H1 (cell line): ENCODE data around the gene EPHB1. TPM values are rescaled to one million over a fixed set of nuclear protein-coding genes. Genes with fewer than 3 reads are reported as not detected.

ENCODE experiments used
- CTCF ChIA-PET: fragments of 300-600 bp; sonication (Branson Sonifier 250); formaldehyde crosslinking; loops from one replicate; lab custom pipeline; 2021; ENCODE audit not compliant: partially characterized antibody; lab: Charles Lee
- POLR2A ChIA-PET: fragments of 300-600 bp; sonication (Branson Sonifier 250); formaldehyde crosslinking; loops from one replicate; lab custom pipeline; 2021; ENCODE audit warnings: inconsistent platforms; ENCODE audit not compliant: partially characterized antibody; lab: Charles Lee
- DNase-seq, 2 experiments: peaks; one replicate each; pipeline versions ENCODE4 v3.0.0 to v3.0.0-alpha.2; 2010 to 2022; ENCODE audit warnings: low spot score in 2 of 2, low read depth in 1 of 2, mixed read lengths in 1 of 2
- FAIRE-seq: peaks from 2 replicates; lab custom pipeline; 2011; peaks lifted over from hg19 to GRCh38; lab: Jason Lieb, UNC
- H2AFZ ChIP-seq: 2 replicates; pipeline ENCODE4 v1.8.1; 2012; ENCODE audit warnings: low read length, inconsistent platforms
- H2AK5ac ChIP-seq: 2 replicates; pipeline ENCODE4 v1.6.1; 2013; ENCODE audit warnings: low read depth, low read length
- H2BK120ac ChIP-seq: replicated peaks from 2 replicates; pipeline ENCODE3; 2013; ENCODE audit warnings: low read depth, low read length, inconsistent platforms
- H2BK12ac ChIP-seq: 2 replicates; pipeline ENCODE4 v1.6.1; 2013; ENCODE audit warnings: low read depth, low read length
- H2BK15ac ChIP-seq: 2 replicates; pipeline ENCODE4 v1.6.1; 2013; ENCODE audit warnings: low read length
- H2BK20ac ChIP-seq: 2 replicates; pipeline ENCODE4 v1.6.1; 2013; ENCODE audit warnings: low read length
- H2BK5ac ChIP-seq: 2 replicates; pipeline ENCODE4 v1.6.1; 2013; ENCODE audit warnings: low read depth, low read length
- H3K14ac ChIP-seq: 2 replicates; pipeline ENCODE4 v1.6.1; 2013; ENCODE audit warnings: inconsistent platforms; ENCODE audit not compliant: insufficient read length
- H3K18ac ChIP-seq: 2 replicates; pipeline ENCODE4 v1.6.1; 2013; ENCODE audit warnings: low read length; ENCODE audit errors: extremely low read depth
- H3K23ac ChIP-seq: 2 replicates; pipeline ENCODE4 v1.6.1; 2013; ENCODE audit warnings: inconsistent platforms; ENCODE audit not compliant: insufficient read length
- H3K23me2 ChIP-seq: 2 replicates; pipeline ENCODE4 v1.6.1; 2013; ENCODE audit warnings: low read depth, low read length
- H3K27ac ChIP-seq: 2 replicates; pipeline ENCODE4 v1.6.1; 2011; ENCODE audit warnings: low read depth, low read length, inconsistent platforms
- H3K27me3 ChIP-seq, 4 experiments: replicated peaks in 1 of 4; 1 replicate in 1 of 4; 2 replicates in 3 of 4; pipeline versions ENCODE4 v1.6.1 to v1.8.1; 2011 to 2013; ENCODE audit warnings: low read length in 3 of 4, mild to moderate bottlenecking in 3 of 4, inconsistent platforms in 2 of 4, mixed read lengths in 2 of 4, moderate library complexity in 1 of 4; ENCODE audit not compliant: control insufficient read depth in 3 of 4, insufficient read depth in 3 of 4; ENCODE audit errors: extremely low read depth in 1 of 4
- H3K36me3 ChIP-seq, 4 experiments: 2 replicates each; pipeline versions ENCODE4 v1.6.1 to v1.8.1; 2011 to 2013; ENCODE audit warnings: mild to moderate bottlenecking in 4 of 4, low read length in 3 of 4, moderate library complexity in 2 of 4, control low read depth in 1 of 4, inconsistent platforms in 1 of 4; ENCODE audit not compliant: insufficient read depth in 4 of 4, control insufficient read depth in 2 of 4
- H3K4ac ChIP-seq: replicated peaks from 2 replicates; pipeline ENCODE3; 2013; ENCODE audit warnings: low read length, low read depth, mixed read lengths, inconsistent platforms; ENCODE audit not compliant: insufficient read length
- H3K4me1 ChIP-seq, 4 experiments: replicated peaks in 1 of 4; 1 replicate in 1 of 4; 2 replicates in 3 of 4; pipeline versions ENCODE4 v1.6.1 to v1.8.1; 2011 to 2013; ENCODE audit warnings: low read length in 3 of 4, inconsistent platforms in 2 of 4, mixed read lengths in 1 of 4; ENCODE audit not compliant: insufficient read depth in 4 of 4, control insufficient read depth in 3 of 4
- H3K4me2 ChIP-seq, 2 experiments: 2 replicates each; pipeline versions ENCODE4 v1.6.1 to v1.8.1; 2011 to 2013; ENCODE audit warnings: low read depth in 2 of 2, low read length in 2 of 2, control low read depth in 1 of 2, inconsistent platforms in 1 of 2, mild to moderate bottlenecking in 1 of 2; ENCODE audit not compliant: insufficient read depth in 1 of 2
- H3K4me3 ChIP-seq, 4 experiments: fragments of 200-600, 300-600 bp in 1 of 4; sonication (generic), shearing (Covaris generic), sonication (Bioruptor Twin) in 1 of 4; 2 replicates each; pipeline versions ENCODE4 v1.5.1 to v1.8.1; 2011 to 2016; ENCODE audit warnings: low read length in 4 of 4, low read depth in 3 of 4, control low read depth in 2 of 4, inconsistent platforms in 2 of 4, mild to moderate bottlenecking in 2 of 4, mixed read lengths in 1 of 4, moderate library complexity in 1 of 4; ENCODE audit not compliant: insufficient read depth in 2 of 4; ENCODE audit errors: extremely low read depth in 1 of 4
- H3K56ac ChIP-seq: replicated peaks from 2 replicates; pipeline ENCODE3; 2013; ENCODE audit warnings: low read depth, mild to moderate bottlenecking, mixed read lengths, low read length, inconsistent platforms; ENCODE audit not compliant: insufficient read length
- H3K79me1 ChIP-seq: 2 replicates; pipeline ENCODE4 v1.6.1; 2013; ENCODE audit warnings: low read depth, low read length, control low read depth
- H3K79me2 ChIP-seq, 2 experiments: 2 replicates each; pipeline versions ENCODE4 v1.6.1 to v1.8.1; 2012 to 2013; ENCODE audit warnings: low read length in 2 of 2, mild to moderate bottlenecking in 2 of 2, inconsistent platforms in 1 of 2; ENCODE audit not compliant: insufficient read depth in 2 of 2, control insufficient read depth in 1 of 2
- H3K9ac ChIP-seq, 4 experiments: replicated peaks in 1 of 4; 1 replicate in 1 of 4; 2 replicates in 3 of 4; pipeline versions ENCODE4 v1.6.1 to v1.8.1; 2011 to 2013; ENCODE audit warnings: low read depth in 3 of 4, low read length in 3 of 4, control low read depth in 2 of 4, mild to moderate bottlenecking in 2 of 4, moderate library complexity in 2 of 4, inconsistent platforms in 1 of 4; ENCODE audit errors: extremely low read depth in 1 of 4
- H3K9me3 ChIP-seq, 2 experiments: 2 replicates each; pipeline versions ENCODE4 v1.6.1 to v1.8.1; 2012 to 2013; ENCODE audit warnings: mild to moderate bottlenecking in 2 of 2, moderate library complexity in 2 of 2, control low read depth in 1 of 2, inconsistent platforms in 1 of 2, low read depth in 1 of 2, low read length in 1 of 2, mixed read lengths in 1 of 2; ENCODE audit not compliant: insufficient read depth in 2 of 2
- H4K20me1 ChIP-seq, 2 experiments: replicated peaks in 1 of 2; 2 replicates each; pipeline versions ENCODE3 to v1.8.1; 2011 to 2013; ENCODE audit warnings: inconsistent platforms in 2 of 2, low read length in 2 of 2, mild to moderate bottlenecking in 1 of 2; ENCODE audit not compliant: insufficient read depth in 2 of 2, control insufficient read depth in 1 of 2
- H4K5ac ChIP-seq: 2 replicates; pipeline ENCODE4 v1.6.1; 2013; ENCODE audit warnings: low read length, low read depth, mixed read lengths, inconsistent platforms; ENCODE audit not compliant: insufficient read length
- H4K8ac ChIP-seq: 2 replicates; pipeline ENCODE4 v1.8.0; 2013; ENCODE audit warnings: mild to moderate bottlenecking, moderate library complexity, low read length, inconsistent platforms; ENCODE audit not compliant: insufficient read depth; ENCODE audit errors: extremely low read depth
- H4K91ac ChIP-seq: replicated peaks from 2 replicates; pipeline ENCODE3; 2013; ENCODE audit warnings: low read length, mixed read lengths, inconsistent platforms; ENCODE audit not compliant: insufficient read length
- BCL11A ChIP-seq, 2 experiments: IDR thresholded peaks; one replicate each; pipeline ENCODE4 v1.6.1; 2011; ENCODE audit warnings: low read depth in 2 of 2, low read length in 2 of 2, mild to moderate bottlenecking in 2 of 2
- KDM5A ChIP-seq: fragments of 200-600 bp; IDR thresholded peaks from 2 replicates; pipeline ENCODE4 v1.7.1; 2012; ENCODE audit warnings: mild to moderate bottlenecking, low read length, inconsistent platforms, mixed read lengths
- SUZ12 ChIP-seq: fragments of 200-600 bp; sonication (generic); IDR thresholded peaks from 2 replicates; pipeline ENCODE4 v1.6.1; 2012; ENCODE audit warnings: mild to moderate bottlenecking, inconsistent platforms, low read length, moderate library complexity, mixed read lengths
- WGBS, 2 experiments: shearing (Covaris generic) in 1 of 2; methylation state at CpG; one replicate each; pipeline versions ENCODE4 v1.1.6 to v1.1.7; 2013 to 2015; ENCODE audit warnings: low lambda C conversion rate in 2 of 2, mixed read lengths in 2 of 2, inconsistent platforms in 1 of 2, low coverage in 1 of 2, missing lambda C conversion rate in 1 of 2; ENCODE audit not compliant: insufficient replicate concordance in 2 of 2, insufficient coverage in 1 of 2, insufficient read length in 1 of 2; ENCODE audit errors: extremely low coverage in 1 of 2, missing lambda C conversion rate in 1 of 2; 5-methylcytosine and 5-hydroxymethylcytosine counted together
- polyA plus RNA-seq, 7 experiments: library from polyadenylated mRNA; depleted of rRNA in 3 of 7; stranded (reverse) in 5 of 7; unstranded in 2 of 7; fragments of >200 nt in 5 of 7; fragments of 200-250 nt in 2 of 7; gene quantifications; 1 replicate in 5 of 7; 2 replicates in 1 of 7; 4 replicates in 1 of 7; pipeline versions ENCODE4 v1.2.1 to v1.2.3, GENCODE V29; 2011 to 2013; ENCODE audit warnings: missing spikeins in 2 of 7, mixed read lengths in 2 of 7
- total RNA-seq: library from RNA; stranded (reverse); fragmentation: NEBNext Ultra II Directional; extraction: Animal tissue kit (Norgen Biotek cat#: 25700); gene quantifications from 2 replicates; pipeline ENCODE4 v1.2.1, GENCODE V29; 2021

The EPHB1 gene
- total and polyA plus RNA-seq, 2 of the 8 experiments (the other 6 are each of a cell fraction or from before 2014, with no cell fraction given): 3.5 to 5.9 TPM

- Histone ChIP-seq H4K8ac (no peak overlapping the region), H3K18ac (no peak overlapping the region), H3K79me1 (no peaks in the 10 kb centered on the region; the same call in 1 of the 2 replicates), H4K91ac (no peak overlapping the region), H2BK20ac (no peak overlapping the region), H2AFZ (no peak overlapping the region), H3K23ac (no peak overlapping the region), H3K14ac (no peak overlapping the region), H2BK15ac (no peak overlapping the region), H3K27me3 (no peaks in the 10 kb centered on the region), H2BK5ac (no peak overlapping the region), H3K4me2 (no peak overlapping the region), H3K56ac (no peak overlapping the region), H4K20me1 (no peaks in the 10 kb centered on the region), H3K9ac (no peak overlapping the region), H3K4ac (no peak overlapping the region), H2BK12ac (no peak overlapping the region), H3K27ac (no peak overlapping the region), H3K36me3 (no peaks in the 10 kb centered on the region), H3K4me1 (peaks cover 7 to 18% (median 12%) of the 10 kb centered on the region in 4 experiments; a peak in 6 of 7 replicates), H4K5ac (no peak overlapping the region), H3K23me2 (0 out of 2 replicates have a peak, but pooled peaks cover 2% of the 10 kb centered on the region), H2AK5ac (no peak overlapping the region), H3K9me3 (no peaks in the 10 kb centered on the region), H2BK120ac (no peak overlapping the region), H3K4me3 (no peak overlapping the region), H3K79me2 (no peaks in the 10 kb centered on the region)
- TF ChIP-seq KDM5A (no peak), SUZ12 (no peak), BCL11A (IDR thresholded peaks at IDR 0.05; ENCODE audit: low read depth in 2 of 2, low read length in 2 of 2) (no peak)
- ChIA-PET CTCF (interaction anchor here (0.9 kb wide), 1 partner anchor 25 kb away, joined by 3 read pairs; no protein-coding TSS in a partner anchor), POLR2A (no interaction called here)
- no peak for DNase-seq
- FAIRE-seq: no peak
- 92% methylated on average over 1 of the region's 1 CpG; no CpG with 5 or more reads in 1 of the 2 experiments for WGBS, 2 experiments
Observed at GRCh38 chr3:134813618-134814017, 18.6 kb downstream of the EPHB1 start.
